ENCODE measurements around the gene RABGAP1L.
"Not testable (repeated sequence)": the region's sequence is repeated elsewhere in the genome, so short reads cannot be mapped to it uniquely, and the experiment has no call there.

The RABGAP1L gene

GRCh38 chr1:174204697-174205308, 45.5 kb downstream of the RABGAP1L start:
- DNase-seq = no peak

GRCh38 chr1:174206148-174206836, 47.0 kb downstream of the RABGAP1L start:
- no peak for DNase-seq

GRCh38 chr1:174209347-174210187, 50.2 kb downstream of the RABGAP1L start:
- no peak for DNase-seq

- DNase-seq = no peak
These were observed 52.2 kb downstream of the RABGAP1L start for GRCh38 chr1:174211486-174211885.

- DNase-seq = no peak
These were observed 56.4 kb downstream of the RABGAP1L start for GRCh38 chr1:174215766-174216165.

- no peak for DNase-seq
These were observed 57.9 kb downstream of the RABGAP1L start for GRCh38 chr1:174217248-174217647.

GRCh38 chr1:174217787-174218574, 58.7 kb downstream of the RABGAP1L start:
- DNase-seq = no peak

GRCh38 chr1:174218983-174219382, 59.7 kb downstream of the RABGAP1L start:
- DNase-seq = no peak

- DNase-seq = no peak
These were observed 60.5 kb downstream of the RABGAP1L start for GRCh38 chr1:174219606-174220370.

- DNase-seq = no peak
These were observed 62.4 kb downstream of the RABGAP1L start for GRCh38 chr1:174221681-174222080.

GRCh38 chr1:174222166-174222949, 63.0 kb downstream of the RABGAP1L start:
- no peak for DNase-seq

- DNase-seq = no peak
These were observed 65.3 kb downstream of the RABGAP1L start for GRCh38 chr1:174224641-174225040.

GRCh38 chr1:174225499-174226204, 66.3 kb downstream of the RABGAP1L start:
- DNase-seq = no peak

- no peak for DNase-seq
These were observed 71.1 kb downstream of the RABGAP1L start for GRCh38 chr1:174230399-174230798.

GRCh38 chr1:174232761-174233160, 73.4 kb downstream of the RABGAP1L start:
- DNase-seq = no peak

- not testable (repeated sequence) for DNase-seq
These were observed 79.7 kb downstream of the RABGAP1L start for GRCh38 chr1:174238845-174239501.

- DNase-seq = no peak
These were observed 80.2 kb downstream of the RABGAP1L start for GRCh38 chr1:174239541-174239940.

GRCh38 chr1:174242856-174243255, 83.5 kb downstream of the RABGAP1L start:
- DNase-seq = no peak

- DNase-seq = no peak
These were observed 84.2 kb downstream of the RABGAP1L start for GRCh38 chr1:174243451-174244000.

GRCh38 chr1:174244017-174244416, 84.7 kb downstream of the RABGAP1L start:
- no peak for DNase-seq
